GM18909 (cell line): Measurements from ENCODE around the gene TMEM35B.
"Not testable (repeated sequence)": the region's sequence is repeated elsewhere in the genome, so short reads cannot be mapped to it uniquely, and the experiment has no call there.

Source experiments
- ATAC-seq: cut with Tn5 transposase; IDR thresholded peaks from one replicate; pipeline ENCODE4 v1.9.1; 2021; ENCODE audit warnings: mild to moderate bottlenecking; ENCODE audit not compliant: unreplicated experiment, poor library complexity

Gene TMEM35B

DNA sequence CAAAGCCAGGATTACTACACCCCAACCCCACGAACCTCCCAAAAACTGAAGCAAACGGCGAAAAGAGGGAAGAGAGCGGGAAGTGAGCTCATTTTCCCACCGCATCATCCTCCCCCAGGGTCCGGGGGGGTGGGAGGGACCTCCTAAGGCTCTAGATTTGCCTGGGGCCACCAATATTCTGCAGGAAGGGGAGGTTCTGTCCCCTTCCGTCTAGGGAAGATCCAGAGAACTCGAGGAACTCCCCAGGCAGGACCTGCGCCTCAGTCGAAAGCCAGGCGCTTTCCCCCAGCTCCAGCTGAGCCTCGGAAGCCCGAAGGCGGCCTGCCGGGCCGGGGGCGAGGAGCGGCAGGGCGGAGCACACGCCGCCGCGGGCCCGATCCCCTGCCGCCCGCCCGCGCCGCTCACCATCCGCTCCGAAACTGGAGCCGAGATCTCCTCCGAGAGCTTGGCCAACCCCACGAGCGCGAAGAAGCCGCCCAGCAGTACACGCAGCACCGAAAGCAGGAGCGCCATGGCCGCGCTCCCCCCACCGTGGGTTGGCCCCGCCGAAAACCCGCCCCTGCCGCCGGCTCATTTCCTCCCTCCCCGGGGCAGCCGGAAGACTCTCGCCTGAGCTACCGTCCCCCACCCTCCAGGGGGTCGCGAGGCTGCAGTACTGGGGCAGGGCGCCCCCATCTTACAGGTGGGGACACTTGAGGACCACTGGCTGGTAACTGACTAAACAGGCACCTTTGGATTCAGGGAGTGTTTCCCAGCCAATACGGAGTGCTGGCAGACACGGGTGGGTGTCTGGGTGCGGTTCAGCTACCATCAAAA is at the start of gene TMEM35B:
Gene TMEM35B (minus strand): TSS at position 555 of the 816 bp plus-strand sequence. CDS start 42 bp downstream, at position 513.
- peak; percentile 76 for ATAC-seq

GRCh38 chr1:35033346-35033745 is 48.2 kb upstream of the TMEM35B start:
- ATAC-seq: no peak

- ATAC-seq: no peak
Measured at GRCh38 chr1:35032384-35032739, 47.2 kb upstream of the TMEM35B start.

DNA sequence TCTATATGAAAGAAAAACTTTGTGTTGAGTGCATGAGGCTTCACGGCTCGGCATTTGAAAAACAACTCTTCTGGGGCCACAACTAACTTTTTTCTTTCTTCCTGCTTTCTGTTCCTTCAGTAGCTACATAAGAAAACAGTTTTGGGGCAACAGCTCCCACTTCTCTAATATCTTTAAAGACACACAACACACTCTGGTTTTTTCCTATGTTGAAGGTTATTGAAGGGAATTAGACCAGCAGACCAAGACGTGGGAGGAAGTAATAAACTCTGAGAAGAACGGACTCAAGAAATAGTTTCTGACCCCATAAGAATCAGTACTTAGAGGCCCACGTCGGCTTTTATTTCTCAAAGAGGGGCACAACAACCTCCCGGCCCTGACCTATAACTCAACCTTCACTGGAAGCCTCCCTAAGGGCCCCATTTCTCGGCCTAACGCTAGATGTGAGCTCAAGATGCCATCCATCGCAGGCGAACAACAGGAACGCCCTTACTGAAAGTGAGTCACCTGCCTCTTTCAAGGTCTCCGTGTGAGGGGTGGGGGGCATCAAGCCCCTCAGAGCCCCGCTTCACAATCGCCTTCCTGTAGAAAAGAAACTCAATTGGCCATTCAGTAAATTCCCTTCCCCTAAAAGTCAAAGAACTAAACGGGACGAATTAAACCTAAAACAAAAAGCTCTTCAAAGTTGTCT is 45.8 kb upstream of the TMEM35B start:
- peak; percentile 49 for ATAC-seq

- no peak for ATAC-seq
Measured at GRCh38 chr1:35030338-35030737, 45.2 kb upstream of the TMEM35B start.

DNA sequence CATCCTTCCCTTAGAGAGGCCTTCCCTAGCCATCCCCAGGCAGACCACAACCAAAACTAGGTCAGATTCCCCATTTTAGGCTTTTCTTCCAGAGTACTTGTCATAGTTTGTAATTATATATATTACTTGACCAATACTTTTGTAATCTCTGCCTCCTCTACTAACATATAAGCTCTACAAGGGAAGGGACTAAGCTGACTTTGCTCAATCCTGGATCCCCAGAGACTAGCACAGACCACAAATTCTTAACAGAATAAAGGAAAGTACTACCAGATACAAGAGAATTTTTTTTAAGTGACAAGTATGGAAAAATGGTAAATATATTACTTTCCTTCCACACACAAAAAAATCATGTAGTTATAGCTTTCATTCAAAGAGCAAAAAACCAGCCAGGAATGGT is 44.6 kb upstream of the TMEM35B start:
- ATAC-seq: no peak

GRCh38 chr1:35016406-35016805 is 31.3 kb upstream of the TMEM35B start:
- ATAC-seq: no peak

DNA sequence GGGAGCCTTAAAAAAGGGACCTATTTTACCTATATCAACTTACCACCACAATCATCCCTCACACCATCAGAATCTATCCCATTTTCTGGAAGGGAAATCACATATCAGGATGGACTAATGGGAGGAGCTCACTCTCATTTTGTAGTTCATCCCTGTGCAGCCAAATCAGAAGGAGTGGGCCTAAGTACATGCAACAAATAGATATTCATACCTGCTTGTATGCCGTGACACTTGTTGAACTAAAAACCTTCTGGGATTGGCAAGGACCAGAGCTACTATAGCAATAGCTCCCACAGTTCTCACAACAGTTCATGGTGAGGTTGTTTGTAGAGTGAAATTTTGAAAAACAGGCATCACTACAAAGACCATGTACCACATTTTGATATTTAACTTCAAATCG is 29.3 kb upstream of the TMEM35B start:
- no peak for ATAC-seq

- no peak for ATAC-seq
Measured at GRCh38 chr1:35005711-35006110, 20.6 kb upstream of the TMEM35B start.

DNA sequence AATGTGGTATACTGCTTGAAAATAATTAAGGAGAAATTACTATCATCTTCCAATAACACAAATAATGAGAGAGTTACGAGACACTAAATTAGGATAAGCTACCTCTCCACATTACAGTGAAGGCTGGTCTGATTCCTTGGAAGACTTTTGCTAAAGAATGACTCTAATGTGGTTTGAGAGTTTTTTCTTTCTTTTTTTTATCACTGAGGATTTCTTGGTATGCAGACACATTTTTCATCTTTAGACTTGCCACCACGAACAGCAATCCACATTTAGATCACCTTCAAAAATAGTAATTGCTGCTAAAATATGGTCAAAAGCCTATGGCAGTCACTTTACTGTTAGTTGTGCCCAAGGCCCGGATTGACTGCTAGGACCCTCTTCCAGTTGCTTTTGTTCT is 16.6 kb upstream of the TMEM35B start:
- ATAC-seq: no peak

GRCh38 chr1:34994878-34995277 is 9.7 kb upstream of the TMEM35B start:
- no peak for ATAC-seq

DNA sequence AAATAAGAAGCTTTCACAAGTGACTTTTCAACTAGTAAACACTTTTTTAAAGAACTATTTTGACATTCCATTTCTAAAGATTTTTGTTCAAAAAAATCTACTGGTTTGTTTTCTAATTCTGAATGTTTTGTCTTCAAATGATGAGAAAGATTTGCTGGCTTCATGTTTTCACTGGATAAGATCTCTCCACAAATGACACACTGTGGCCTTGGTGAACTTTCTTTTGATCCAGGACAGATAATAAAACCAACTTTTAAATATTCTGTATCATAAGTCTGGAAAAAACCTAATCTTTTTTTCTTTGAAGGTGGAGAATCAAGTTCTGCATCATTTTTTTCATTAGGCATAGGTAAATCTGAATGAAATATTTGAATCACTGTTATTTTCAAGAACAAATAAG is 3.4 kb upstream of the TMEM35B start:
- no peak for ATAC-seq

DNA sequence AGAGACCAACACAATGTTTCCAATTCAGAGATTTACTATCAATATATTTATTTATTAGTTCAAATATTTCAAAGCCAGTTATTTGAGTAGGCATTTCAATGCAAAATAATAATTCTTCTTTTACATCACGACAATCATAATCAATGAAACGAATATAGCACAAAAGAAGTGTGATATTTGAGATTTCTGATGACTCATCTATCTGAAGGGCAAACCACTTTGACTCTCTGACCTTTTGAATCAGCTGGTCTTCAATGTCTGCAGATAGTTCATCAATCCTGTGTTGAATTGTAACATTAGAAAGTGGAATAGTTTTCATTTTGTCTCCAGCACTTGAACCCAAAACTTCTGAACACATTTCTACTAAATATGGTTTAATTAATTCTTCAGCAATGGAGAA is 3.0 kb upstream of the TMEM35B start:
- ATAC-seq: no peak

DNA sequence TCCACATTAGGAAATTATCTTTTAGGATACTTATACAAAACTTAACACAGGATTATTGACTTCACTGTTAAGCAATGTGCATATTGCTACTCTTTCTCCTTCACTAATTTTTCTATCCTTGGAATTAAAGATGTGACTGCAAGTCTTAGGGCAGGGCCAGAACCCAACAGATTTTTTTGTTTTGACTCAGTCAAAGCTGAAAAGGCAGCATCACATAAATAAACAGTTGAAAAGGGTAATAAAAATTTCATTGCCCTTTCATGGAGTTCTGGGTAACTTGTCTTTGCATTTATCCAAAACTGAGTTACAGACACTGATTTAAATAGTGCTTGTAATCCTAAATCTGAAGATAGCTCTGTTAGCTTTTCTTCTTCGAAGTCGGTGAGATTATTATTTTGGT is 1.9 kb upstream of the TMEM35B start:
- no peak for ATAC-seq

DNA sequence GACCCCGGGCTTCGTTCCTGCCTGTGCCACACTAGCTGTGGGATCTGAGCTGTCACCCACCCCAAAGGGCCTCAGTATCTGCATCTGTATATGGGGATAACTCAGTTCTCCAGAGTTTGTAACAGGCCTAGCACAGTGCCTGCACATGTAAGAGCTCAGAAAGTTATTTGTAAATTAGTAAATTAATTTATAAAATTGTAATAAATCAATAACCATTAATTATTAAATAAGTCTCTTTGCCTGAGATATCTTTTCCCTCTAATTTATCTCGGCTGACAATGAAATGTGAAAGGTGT is 410 bp upstream of the TMEM35B start:
- not testable (repeated sequence) for ATAC-seq

DNA sequence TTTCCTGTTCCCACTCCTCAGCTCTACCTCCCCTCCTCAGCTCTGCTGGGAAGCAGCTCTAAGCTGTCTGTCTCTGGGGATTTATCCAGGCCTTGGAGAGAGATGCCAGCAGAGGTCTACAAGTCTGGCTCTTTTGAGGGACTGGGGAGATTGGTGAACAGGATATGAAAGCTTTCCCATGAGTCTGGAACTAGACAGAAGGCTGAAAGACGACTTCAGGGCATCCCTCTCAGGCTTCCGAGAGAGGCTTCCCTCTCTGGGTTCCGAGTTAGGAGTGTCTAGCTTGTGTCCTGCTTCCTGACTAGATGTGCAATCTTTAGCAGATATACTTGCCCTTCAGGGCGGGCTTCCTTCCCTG is 733 bp downstream of the TMEM35B start:
- no peak for ATAC-seq

DNA sequence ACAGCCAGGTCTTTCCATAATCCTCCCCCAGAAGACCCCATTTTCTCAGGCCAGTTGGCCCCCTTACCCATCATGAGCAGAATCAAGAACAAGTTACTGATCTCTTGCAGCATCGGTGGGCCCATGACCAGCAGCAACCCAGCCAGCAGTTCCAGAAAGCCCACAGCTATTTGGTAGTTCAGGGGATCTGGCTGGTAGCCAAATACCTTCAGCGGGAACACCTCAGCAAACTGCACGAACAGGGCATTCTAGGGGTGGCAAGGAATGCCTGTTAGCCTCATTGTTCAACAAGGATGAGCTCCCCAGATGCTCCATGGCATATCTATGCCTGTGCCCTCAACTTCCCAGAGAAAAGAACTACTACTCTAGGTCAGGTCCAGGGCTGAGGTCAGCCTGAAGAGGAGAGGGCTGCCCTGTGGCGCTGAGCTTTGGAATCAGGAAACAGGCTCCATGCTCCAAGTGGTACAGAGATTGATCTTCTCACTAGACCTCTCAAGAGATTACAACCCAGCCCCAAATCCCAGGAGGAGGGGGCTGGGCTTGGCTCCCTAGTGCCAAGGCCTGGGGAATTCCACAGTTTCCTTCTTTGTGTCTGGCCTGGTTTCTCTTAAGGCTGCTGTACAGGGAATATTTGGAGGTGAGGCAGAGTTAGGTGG is 1.3 kb downstream of the TMEM35B start:
- ATAC-seq: no peak

GRCh38 chr1:34982820-34983376 is 2.2 kb downstream of the TMEM35B start:
- no peak for ATAC-seq

- no peak for ATAC-seq
Measured at GRCh38 chr1:34980715-34981114, 4.4 kb downstream of the TMEM35B start.

DNA sequence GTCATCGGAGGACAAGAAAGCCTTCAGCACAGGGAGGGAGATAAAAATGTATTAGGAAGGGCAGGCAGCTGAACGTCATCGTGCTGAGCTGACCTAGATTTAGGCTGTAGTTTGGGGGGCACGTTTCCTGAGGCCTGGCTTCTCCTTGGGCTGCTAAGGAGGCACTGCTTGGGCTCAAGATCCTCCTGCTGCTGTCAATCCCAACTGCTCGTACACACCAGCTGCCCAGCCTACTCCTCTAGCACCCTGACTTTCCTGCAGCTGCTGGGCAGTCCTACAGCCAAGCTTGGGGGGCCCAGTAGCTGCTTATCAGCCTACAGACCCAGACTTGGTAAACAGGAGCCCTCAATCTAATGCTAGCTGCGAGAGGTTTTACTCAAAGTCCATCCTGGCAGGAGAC is 6.2 kb downstream of the TMEM35B start:
- ATAC-seq: no peak

DNA sequence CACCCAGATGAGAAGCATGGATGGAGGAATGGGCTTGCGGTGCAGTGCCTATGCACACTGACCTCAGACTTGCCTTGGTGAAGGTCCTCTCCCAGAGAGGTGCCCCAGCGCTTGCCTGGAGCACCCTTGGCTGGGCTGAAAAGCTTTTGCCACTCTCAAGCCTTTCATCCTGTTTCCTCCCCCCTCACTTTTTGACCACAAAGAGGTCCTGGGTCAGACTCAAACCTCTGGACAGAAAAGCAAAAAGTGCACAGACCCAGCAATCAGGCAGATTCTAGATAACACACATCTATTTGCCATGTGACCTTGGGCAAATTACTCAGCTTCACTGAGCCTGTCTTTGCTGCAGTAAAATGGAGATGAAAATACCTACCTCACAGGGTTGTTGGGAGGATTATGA is 7.3 kb downstream of the TMEM35B start:
- ATAC-seq: no peak

GRCh38 chr1:34977210-34977471 is 8.0 kb downstream of the TMEM35B start:
- ATAC-seq: no peak
